Activated CD4-positive, alpha-beta T cell treated with anti-CD3 and anti-CD28 coated beads, Interleukin-2, amount 50 U/mL, for 48 hours (primary cell): ENCODE measurements around the gene RNF227.
"Not testable (repeated sequence)": the region's sequence is repeated elsewhere in the genome, so short reads cannot be mapped to it uniquely, and the experiment has no call there.

Experiments used
- DNase-seq, 2 experiments: peaks; one replicate each; pipeline ENCODE4 v3.0.0-alpha.2; 2020

The RNF227 gene

GRCh38 chr17:7915611-7916384 lies at the start of gene RNF227:
Gene RNF227, minus strand, starts transcription at chr17:7916289. Its CDS starts 94 bp downstream, at chr17:7916195.
- peak; percentile 90 to 92 for DNase-seq

DNA sequence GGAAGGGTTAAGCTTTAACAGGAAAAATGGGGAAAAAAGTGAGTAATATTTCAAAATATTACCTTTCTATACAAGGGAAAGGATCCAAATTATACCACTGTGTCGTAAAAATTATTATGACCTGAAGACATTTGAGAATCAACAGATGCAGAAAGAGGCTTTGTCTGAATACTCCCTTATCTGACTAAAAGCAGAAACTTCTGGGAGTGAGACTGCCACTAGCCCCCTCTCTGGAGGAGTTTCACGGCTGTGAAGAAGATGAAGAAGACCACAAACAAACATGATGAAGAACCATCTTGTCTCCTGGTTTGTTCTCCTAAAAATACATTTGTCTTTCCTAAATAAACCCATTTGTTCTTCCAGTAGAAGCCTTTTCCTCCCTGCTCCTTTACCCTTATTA lies 45.3 kb upstream of the RNF227 start:
- DNase-seq = no peak

GRCh38 chr17:7959503-7960253 lies 43.6 kb upstream of the RNF227 start:
- DNase-seq = no peak

- DNase-seq = no peak
These were observed 40.3 kb upstream of the RNF227 start for GRCh38 chr17:7956228-7956965.

DNA sequence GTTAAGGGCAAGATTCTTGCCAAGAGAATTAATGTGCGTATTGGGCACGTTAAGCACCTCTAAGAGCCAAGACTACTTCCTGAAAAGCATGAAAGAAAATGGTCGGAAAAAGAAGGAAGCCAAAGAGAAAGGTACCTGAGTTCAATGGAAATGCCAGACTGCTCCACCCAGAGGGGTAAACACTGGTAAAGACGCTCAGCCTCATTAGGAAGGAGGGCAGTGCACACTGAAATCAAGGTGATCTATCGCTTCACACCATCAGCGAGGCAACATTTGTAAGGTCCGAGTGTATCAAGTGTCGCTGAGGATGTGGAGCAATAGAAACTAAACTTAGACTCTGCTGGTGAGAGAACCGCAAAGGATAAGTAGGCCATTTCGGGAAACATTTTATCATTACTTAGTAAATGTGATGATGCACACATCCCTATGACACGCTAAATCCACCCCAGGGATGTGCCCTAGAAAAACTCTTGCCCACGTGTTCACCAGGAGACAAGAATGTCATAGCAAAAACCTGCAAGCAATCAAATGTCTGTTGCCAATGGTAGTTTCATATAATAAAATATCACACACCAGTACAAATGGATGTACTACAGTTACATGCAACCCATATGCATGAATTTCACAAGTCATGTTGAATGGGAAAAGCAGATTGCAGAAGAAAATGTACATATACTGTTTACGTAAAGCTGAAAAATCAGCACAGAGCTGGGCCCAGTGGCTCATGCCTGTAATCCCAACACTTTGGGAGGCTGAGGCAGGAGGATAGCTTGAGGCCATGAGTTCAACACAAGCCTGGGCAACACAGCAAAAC lies 39.5 kb upstream of the RNF227 start:
- DNase-seq = no peak

- DNase-seq = not testable (repeated sequence)
These were observed 37.2 kb upstream of the RNF227 start for GRCh38 chr17:7953266-7953665.

GRCh38 chr17:7951143-7951792 lies 35.2 kb upstream of the RNF227 start:
- peak; percentile 46 to 56 for DNase-seq

DNA sequence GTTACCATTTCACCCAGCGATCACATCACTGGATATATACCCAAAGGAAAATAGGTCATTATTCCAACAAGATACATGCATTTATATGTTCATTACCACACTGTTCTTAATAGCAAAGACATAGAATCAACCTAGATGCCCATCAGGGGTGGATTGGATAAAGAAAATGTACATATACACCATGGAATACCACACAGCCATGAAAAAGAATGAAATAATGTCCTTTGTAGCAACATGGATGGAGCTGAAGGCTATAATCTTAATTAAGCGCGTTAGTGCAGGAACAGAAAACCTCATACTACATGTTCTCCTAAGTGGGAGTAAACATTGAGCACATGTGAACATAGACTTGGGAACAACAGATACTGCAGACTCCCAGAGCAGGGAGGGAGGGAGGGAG lies 34.5 kb upstream of the RNF227 start:
- DNase-seq = no peak

DNA sequence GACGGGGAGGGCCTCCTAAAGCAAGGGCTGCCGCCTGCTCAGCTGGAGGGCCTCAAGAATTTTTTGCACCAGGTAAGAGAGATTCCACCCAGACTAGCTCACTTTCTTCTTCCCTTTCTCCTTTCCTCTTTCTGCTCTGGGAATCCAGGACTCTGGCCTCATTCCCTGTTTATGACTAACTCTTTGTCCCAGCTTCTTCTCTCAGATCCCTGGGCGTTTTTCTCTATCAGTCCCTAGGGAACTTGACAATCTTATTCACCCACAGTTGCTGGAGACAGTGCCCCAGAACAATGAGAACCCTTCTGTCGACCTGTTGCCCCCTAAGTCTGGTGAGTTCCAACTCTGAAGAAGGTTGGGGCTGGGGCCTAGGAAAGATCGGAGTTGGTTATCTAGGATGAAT lies 31.6 kb upstream of the RNF227 start:
- DNase-seq = no peak

GRCh38 chr17:7946441-7946840 lies 30.4 kb upstream of the RNF227 start:
- DNase-seq = no peak

- no peak for DNase-seq
These were observed 29.6 kb upstream of the RNF227 start for GRCh38 chr17:7945651-7946050.

DNA sequence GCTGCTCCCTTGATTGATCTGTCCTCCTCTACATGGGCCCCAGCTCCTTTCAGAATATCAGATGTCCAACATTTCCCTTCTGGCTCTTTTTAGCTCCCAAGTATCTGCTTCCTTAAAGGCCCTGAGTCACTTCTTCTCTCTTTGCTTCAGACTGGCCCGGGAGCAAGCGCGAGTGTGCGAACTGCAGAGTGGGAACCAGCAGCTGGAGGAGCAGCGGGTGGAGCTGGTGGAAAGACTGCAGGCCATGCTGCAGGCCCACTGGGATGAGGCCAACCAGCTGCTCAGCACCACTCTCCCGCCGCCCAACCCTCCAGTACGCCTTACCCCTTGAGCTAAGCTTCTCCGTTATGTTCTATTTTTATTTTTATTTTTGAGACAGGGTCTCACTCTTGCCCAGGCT lies 28.2 kb upstream of the RNF227 start:
- DNase-seq = no peak

GRCh38 chr17:7943291-7943690 lies 27.2 kb upstream of the RNF227 start:
- DNase-seq = no peak

GRCh38 chr17:7940743-7941142 lies 24.7 kb upstream of the RNF227 start:
- DNase-seq = no peak

- no peak for DNase-seq
These were observed 23.9 kb upstream of the RNF227 start for GRCh38 chr17:7940034-7940433.

DNA sequence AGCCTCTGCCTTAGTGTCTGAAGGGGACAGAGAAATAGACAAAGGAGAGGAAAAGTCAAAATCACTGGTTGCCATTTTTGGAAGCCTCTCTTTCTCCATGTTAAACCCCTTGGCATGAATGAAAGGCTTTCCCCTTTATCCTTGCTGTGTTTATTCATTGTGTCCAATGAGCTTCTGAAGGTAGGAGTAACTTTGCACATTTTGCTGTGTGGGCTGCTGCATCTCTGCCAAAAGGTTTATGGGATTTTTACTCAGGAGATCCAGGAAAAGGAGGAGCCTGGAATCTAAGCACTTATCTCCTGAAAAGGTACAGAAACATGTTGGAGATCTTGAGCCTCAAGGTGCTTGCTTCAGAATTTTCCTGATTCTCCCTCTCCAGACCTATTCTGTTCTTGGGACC lies 19.8 kb upstream of the RNF227 start:
- no peak for DNase-seq

DNA sequence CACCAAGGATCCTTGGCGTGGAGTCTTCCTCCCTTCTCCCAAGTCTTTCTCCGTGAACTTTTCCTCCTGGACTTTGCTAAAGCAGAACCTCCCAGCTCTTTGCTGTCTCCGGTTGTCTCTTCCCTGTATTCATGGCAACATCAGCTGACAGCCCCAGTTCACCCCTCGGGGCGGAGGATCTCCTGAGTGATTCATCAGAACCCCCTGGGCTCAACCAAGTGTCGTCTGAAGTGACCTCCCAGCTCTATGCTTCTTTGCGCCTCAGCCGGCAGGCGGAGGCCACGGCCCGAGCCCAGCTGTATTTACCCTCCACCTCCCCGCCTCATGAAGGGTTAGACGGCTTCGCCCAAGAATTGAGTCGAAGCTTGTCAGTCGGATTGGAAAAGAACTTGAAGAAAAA lies 16.9 kb upstream of the RNF227 start:
- peak in 1 of 2 experiments; percentile 34 for DNase-seq

GRCh38 chr17:7932483-7932891 lies 16.4 kb upstream of the RNF227 start:
- peak; percentile 22 to 50 for DNase-seq

- DNase-seq = peak; percentile 99 to 100
These were observed 15.8 kb upstream of the RNF227 start, which contains the start of the genes CNTROB and TRAPPC1 for GRCh38 chr17:7931709-7932482. Gene CNTROB, plus strand, starts transcription at chr17:7932206. Its CDS starts 874 bp downstream, at chr17:7933080. Gene TRAPPC1, minus strand, starts transcription at chr17:7931946. Its CDS starts 117 bp downstream, at chr17:7931829.

GRCh38 chr17:7930841-7931631 lies 14.9 kb upstream of the RNF227 start:
- DNase-seq = no peak
